SK-N-MC (cell line): ENCODE measurements around the gene PLEKHA6.

Experiments used
- DNase-seq: peaks from one replicate; pipeline ENCODE4 v3.0.0-alpha.2; 2011; ENCODE audit warnings: low read depth, low spot score
- H3K27ac ChIP-seq: fragments of 200-600 bp; sonication (generic); 2 replicates; pipeline ENCODE4 v1.5.1; 2016; ENCODE audit warnings: mixed run types
- H3K36me3 ChIP-seq: fragments of 200-600 bp; sonication (generic); 2 replicates; pipeline ENCODE4 v1.6.1; 2017; ENCODE audit warnings: antibody characterized with exemption, low read length, mixed read lengths; ENCODE audit not compliant: insufficient read depth
- H3K4me3 ChIP-seq: fragments of 200-600 bp; sonication (generic); 2 replicates; pipeline ENCODE4 v1.5.1; 2016
- H3K9ac ChIP-seq: fragments of 200-600 bp; sonication (generic); 2 replicates; pipeline ENCODE4 v1.8.0; 2017; ENCODE audit warnings: mixed run types, mixed read lengths; ENCODE audit not compliant: insufficient read length
- H3K9me3 ChIP-seq: fragments of 200-600 bp; sonication (generic); 2 replicates; pipeline ENCODE4 v1.6.1; 2017; ENCODE audit warnings: low read depth, mild to moderate bottlenecking, antibody characterized with exemption, low read length, moderate library complexity, mixed read lengths
- EZH2 ChIP-seq: fragments of 200-600 bp; sonication (generic); IDR thresholded peaks from one replicate; pipeline ENCODE4 v1.6.1; 2017; ENCODE audit warnings: antibody characterized with exemption
- FOXP2 ChIP-seq: optimal IDR thresholded peaks from 2 replicates; pipeline ENCODE3; 2011; ENCODE audit warnings: mild to moderate bottlenecking, moderate library complexity; ENCODE audit not compliant: insufficient read depth; ENCODE audit errors: extremely low read length, control extremely low read depth
- POLR2AphosphoS5 ChIP-seq: IDR thresholded peaks from 2 replicates; pipeline ENCODE4 v1.6.1; 2012; ENCODE audit warnings: mild to moderate bottlenecking, low read depth, low read length, borderline replicate concordance

PLEKHA6 gene

DNA sequence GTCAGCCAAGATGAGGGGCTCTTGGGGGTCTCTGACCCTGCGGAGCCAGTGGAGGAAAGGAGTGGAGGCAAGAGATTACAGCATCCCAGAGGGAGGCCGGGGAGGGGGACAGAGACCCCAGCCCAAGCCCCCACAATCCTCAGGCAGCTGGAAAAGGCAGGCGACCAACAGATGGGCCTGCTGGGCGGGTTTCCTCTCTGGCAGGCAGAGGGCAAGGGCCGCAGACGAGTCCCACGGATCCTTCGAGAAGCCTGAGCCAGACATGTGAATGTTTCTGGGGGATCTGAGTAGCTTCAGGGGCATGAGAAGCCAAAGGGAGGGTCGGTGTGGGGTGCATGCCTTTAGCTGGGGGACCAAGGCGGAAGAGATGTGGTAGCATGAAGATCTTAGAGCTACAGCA, 2.1 kb upstream of the PLEKHA6 start:
- no peak for DNase-seq
- Histone ChIP-seq H3K9me3 (no peaks in the 10 kb centered on the region), H3K4me3 (no peak overlapping the region), H3K27ac (no peak overlapping the region), H3K36me3 (no peaks in the 10 kb centered on the region), H3K9ac (no peak overlapping the region)
- TF ChIP-seq FOXP2 (no peak), POLR2AphosphoS5 (no peak), EZH2 (no peak)

GRCh38 chr1:204361341-204361771, 1.6 kb upstream of the PLEKHA6 start:
- H3K9ac ChIP-seq: no peak overlapping the region
- no peaks in the 10 kb centered on the region for H3K9me3 ChIP-seq
- H3K27ac ChIP-seq: no peak overlapping the region
- H3K4me3 ChIP-seq: no peak overlapping the region
- TF ChIP-seq FOXP2: no peak
- no peak for TF ChIP-seq POLR2AphosphoS5
- no peak for TF ChIP-seq EZH2
- DNase-seq: no peak
- H3K36me3 ChIP-seq: no peaks in the 10 kb centered on the region

DNA sequence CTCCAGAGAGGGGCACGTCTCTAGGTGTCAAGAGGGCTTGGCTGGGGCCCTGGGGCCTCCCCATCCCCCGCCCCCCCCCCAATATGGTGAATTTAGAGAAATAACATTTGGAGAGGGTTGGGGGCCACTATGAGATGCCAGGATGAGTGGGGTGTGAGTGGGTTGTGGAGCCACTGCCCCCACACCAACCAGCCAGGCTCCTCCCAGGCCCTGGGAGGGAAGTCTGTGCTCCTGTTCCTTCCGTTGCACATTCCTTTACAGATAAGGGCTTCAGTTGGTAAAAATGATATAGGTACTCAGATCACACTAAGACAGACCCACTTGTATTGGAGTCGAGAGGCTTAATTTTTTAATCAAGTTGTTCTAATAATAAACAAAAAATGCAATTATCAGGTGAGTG, 585 bp upstream of the PLEKHA6 start:
- Histone ChIP-seq H3K9me3 (no peaks in the 10 kb centered on the region), H3K27ac (no peak overlapping the region), H3K9ac (no peak overlapping the region), H3K36me3 (no peaks in the 10 kb centered on the region), H3K4me3 (no peak overlapping the region)
- no peak for TF ChIP-seq FOXP2
- no peak for TF ChIP-seq EZH2
- no peak for TF ChIP-seq POLR2AphosphoS5
- DNase-seq: no peak

- no peaks in the 10 kb centered on the region for H3K9me3 ChIP-seq
- H3K4me3 ChIP-seq: no peak overlapping the region
- TF ChIP-seq FOXP2 (no peak), POLR2AphosphoS5 (no peak), EZH2 (no peak)
- no peak for DNase-seq
- H3K36me3 ChIP-seq: no peaks in the 10 kb centered on the region
- H3K27ac ChIP-seq: no peak overlapping the region
- H3K9ac ChIP-seq: no peak overlapping the region
Observed at GRCh38 chr1:204359131-204359473, 627 bp downstream of the PLEKHA6 start.

DNA sequence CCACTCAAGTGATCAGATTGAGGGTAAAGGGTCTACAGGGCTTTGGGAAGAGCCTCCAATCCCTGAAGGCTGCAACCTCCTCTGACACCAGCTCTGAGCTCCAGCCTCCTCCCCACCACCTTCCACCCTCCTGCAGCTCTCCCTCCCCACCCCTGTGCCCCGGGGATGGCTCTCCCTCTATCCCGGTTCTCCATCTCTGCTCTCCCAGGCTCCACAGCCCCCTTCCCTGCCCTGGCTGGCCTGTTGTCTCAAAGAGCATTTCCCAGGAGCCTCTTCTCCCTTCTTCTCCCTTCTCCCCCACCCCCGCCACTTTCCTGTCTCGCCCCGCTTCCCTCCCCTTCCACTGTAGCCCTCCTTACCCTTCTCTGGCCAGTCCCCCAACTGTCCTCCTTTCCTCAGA, 1.1 kb downstream of the PLEKHA6 start:
- no peak overlapping the region for H3K9ac ChIP-seq
- no peak for TF ChIP-seq EZH2
- TF ChIP-seq POLR2AphosphoS5: no peak
- TF ChIP-seq FOXP2: no peak
- H3K27ac ChIP-seq: no peak overlapping the region
- no peaks in the 10 kb centered on the region for H3K36me3 ChIP-seq
- no peak overlapping the region for H3K4me3 ChIP-seq
- no peaks in the 10 kb centered on the region for H3K9me3 ChIP-seq
- DNase-seq: no peak

GRCh38 chr1:204357551-204358490, 1.9 kb downstream of the PLEKHA6 start:
- no peaks in the 10 kb centered on the region for H3K36me3 ChIP-seq
- no peak overlapping the region for H3K9ac ChIP-seq
- no peak overlapping the region for H3K27ac ChIP-seq
- no peaks in the 10 kb centered on the region for H3K9me3 ChIP-seq
- DNase-seq: no peak
- no peak for TF ChIP-seq POLR2AphosphoS5
- TF ChIP-seq FOXP2: no peak
- TF ChIP-seq EZH2: no peak
- no peak overlapping the region for H3K4me3 ChIP-seq

GRCh38 chr1:204356997-204357396, 2.7 kb downstream of the PLEKHA6 start:
- TF ChIP-seq FOXP2: no peak
- TF ChIP-seq EZH2: no peak
- Histone ChIP-seq H3K27ac (no peak overlapping the region), H3K4me3 (no peak overlapping the region), H3K36me3 (no peaks in the 10 kb centered on the region), H3K9me3 (no peaks in the 10 kb centered on the region), H3K9ac (no peak overlapping the region)
- no peak for DNase-seq

DNA sequence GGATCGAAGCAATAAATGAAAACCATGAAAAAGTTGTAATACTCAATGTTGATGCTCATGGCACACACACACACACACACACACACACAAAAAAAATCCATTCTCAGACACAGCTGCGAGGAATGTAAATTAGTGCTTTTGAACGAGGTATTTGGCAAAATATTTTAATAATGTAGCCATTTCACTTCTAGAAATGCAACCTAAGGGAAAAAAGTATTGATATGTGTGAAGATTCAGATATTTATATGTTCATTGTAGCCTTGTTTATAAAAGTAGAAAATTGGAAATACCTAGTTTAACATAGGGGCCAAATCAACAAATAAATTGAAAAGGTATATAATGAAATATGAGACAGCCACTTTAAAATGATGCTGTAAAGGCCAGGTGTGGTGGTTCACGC, 3.8 kb downstream of the PLEKHA6 start:
- H3K9me3 ChIP-seq: no peaks in the 10 kb centered on the region
- H3K27ac ChIP-seq: no peak overlapping the region
- H3K4me3 ChIP-seq: no peak overlapping the region
- no peak overlapping the region for H3K9ac ChIP-seq
- TF ChIP-seq POLR2AphosphoS5 (no peak), EZH2 (no peak), FOXP2 (no peak)
- DNase-seq: no peak
- no peaks in the 10 kb centered on the region for H3K36me3 ChIP-seq

DNA sequence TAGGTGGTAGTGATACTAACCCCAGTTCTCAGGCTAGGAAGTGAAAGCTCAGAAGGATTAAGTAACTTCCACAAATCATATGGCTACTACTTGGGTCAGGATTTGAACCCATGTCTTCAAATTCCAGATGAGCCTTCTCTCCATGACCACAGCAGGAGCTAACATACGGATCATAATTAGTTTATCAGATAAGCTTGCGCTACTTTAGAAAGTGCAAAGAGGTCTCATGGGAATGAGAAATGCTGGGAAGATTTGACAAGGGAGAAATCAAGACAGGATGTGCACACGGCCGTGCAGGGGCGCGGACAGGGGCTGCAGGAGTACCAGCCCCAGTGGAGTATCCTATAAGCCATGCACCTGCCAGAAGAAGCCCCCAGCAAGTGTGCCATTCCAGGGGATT, 5.2 kb downstream of the PLEKHA6 start:
- H3K27ac ChIP-seq: no peak overlapping the region
- no peaks in the 10 kb centered on the region for H3K36me3 ChIP-seq
- no peaks in the 10 kb centered on the region for H3K9me3 ChIP-seq
- no peak for DNase-seq
- no peak overlapping the region for H3K4me3 ChIP-seq
- TF ChIP-seq EZH2 (no peak), FOXP2 (no peak), POLR2AphosphoS5 (no peak)
- no peak overlapping the region for H3K9ac ChIP-seq
